Measurements from ENCODE around the gene ABHD3. TPM values are rescaled to one million over a fixed set of nuclear protein-coding genes. Genes with fewer than 3 reads are reported as not detected.

ABHD3 gene
- total RNA-seq, 2 donors from 2014 or later = 2.0 to 8.4 TPM

DNA sequence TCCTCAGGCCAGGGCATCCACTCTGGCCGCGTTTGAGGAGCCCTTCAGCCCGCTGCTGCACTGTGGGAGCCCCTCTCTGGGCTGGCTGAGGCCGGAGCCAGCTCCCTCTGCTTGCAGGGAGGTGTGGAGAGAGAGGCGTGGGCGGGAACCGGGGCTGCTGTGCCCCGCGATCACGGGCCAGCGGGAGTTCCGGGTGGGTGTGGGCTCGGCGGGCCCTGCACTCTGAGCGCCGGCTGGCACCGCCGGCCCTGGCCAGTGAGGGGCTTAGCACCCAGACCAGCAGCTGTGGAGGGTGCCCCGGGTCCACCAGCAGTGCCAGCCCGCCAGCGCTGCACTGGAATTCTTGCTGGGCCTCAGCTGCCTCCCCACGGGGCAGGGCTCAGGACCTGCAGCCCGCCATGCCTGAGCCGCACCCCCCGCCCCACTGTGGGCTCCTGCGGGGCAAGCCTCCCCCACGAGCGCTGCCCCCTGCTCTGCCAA is 1.9 kb upstream of the ABHD3 start:
- no peak for DNase-seq (ENCODE audit: low spot score)
- Histone ChIP-seq H3K4me3 (no peak overlapping the region), H3K27ac (no peak overlapping the region), H3K9me3 (no peaks in the 10 kb centered on the region), H3K36me3 (no peaks in the 10 kb centered on the region), H3K4me1 (peaks cover 0 to 17% of the 10 kb centered on the region in 2 donors), H3K27me3 (no peaks in the 10 kb centered on the region)
- TF ChIP-seq, protein P1, sequence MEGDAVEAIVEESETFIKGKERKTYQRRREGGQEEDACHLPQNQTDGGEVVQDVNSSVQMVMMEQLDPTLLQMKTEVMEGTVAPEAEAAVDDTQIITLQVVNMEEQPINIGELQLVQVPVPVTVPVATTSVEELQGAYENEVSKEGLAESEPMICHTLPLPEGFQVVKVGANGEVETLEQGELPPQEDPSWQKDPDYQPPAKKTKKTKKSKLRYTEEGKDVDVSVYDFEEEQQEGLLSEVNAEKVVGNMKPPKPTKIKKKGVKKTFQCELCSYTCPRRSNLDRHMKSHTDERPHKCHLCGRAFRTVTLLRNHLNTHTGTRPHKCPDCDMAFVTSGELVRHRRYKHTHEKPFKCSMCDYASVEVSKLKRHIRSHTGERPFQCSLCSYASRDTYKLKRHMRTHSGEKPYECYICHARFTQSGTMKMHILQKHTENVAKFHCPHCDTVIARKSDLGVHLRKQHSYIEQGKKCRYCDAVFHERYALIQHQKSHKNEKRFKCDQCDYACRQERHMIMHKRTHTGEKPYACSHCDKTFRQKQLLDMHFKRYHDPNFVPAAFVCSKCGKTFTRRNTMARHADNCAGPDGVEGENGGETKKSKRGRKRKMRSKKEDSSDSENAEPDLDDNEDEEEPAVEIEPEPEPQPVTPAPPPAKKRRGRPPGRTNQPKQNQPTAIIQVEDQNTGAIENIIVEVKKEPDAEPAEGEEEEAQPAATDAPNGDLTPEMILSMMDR (IDR thresholded peaks at IDR 0.05) = no peak

DNA sequence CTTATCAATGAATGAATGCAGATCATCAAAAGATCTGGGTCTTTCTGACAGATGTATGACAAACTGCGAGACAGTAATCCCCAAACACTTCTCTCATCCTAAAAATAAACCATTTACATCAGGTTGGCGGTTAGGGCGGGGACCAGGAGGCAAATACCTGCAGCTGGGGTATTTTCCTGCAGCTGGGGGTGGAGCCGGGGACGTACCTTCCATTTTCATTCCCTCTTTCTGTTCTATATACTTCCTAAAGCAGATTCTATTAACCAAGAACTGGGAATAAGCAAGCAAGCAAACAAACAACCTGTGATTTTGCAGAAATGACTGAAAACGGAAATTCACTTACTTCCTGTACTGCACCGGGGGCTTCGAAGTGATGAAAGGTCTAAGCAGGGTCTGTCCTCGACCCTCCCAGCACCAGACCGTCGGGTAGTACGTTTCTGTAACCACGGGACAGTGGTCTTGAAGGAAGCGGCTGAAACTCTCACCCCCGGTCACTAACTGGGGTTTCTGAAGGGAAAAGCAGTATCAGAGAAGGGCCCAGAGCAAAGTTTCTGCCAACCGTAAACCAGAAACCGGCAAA is 1.2 kb downstream of the ABHD3 start:
- Histone ChIP-seq H3K4me1 (peaks cover 0 to 17% of the 10 kb centered on the region in 2 donors), H3K27me3 (no peaks in the 10 kb centered on the region), H3K9me3 (no peaks in the 10 kb centered on the region), H3K27ac (peak overlapping the region; percentile 89 to 96), H3K4me3 (peak overlapping the region; percentile 86 to 91), H3K36me3 (no peaks in the 10 kb centered on the region)
- TF ChIP-seq, protein P1 (IDR thresholded peaks at IDR 0.05) = no peak
- DNase-seq (ENCODE audit: low spot score) = no peak

DNA sequence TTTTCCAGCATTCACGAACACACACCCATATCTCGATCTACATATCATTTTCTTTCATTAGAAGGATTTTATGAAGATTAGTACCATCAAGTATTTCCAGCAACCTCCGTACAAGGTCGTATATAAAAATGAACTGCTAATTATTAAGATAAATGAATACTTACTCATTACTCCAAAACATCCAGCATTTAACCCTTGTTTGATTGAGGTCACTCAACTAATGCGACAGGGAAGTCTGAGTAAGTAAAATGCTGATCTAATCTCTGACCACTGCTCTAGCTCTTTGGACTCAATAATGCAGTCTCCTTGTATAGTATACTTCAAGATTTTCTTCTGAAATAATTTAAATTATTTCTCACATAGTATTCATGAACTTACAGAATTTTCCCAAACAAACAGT is 2.0 kb downstream of the ABHD3 start:
- Histone ChIP-seq H3K27me3 (no peaks in the 10 kb centered on the region), H3K36me3 (no peaks in the 10 kb centered on the region), H3K27ac (no peak overlapping the region), H3K4me1 (peaks cover 0 to 17% of the 10 kb centered on the region in 2 donors), H3K4me3 (no peak overlapping the region), H3K9me3 (no peaks in the 10 kb centered on the region)
- TF ChIP-seq, protein P1 (IDR thresholded peaks at IDR 0.05) = no peak
- DNase-seq (ENCODE audit: low spot score) = no peak

DNA sequence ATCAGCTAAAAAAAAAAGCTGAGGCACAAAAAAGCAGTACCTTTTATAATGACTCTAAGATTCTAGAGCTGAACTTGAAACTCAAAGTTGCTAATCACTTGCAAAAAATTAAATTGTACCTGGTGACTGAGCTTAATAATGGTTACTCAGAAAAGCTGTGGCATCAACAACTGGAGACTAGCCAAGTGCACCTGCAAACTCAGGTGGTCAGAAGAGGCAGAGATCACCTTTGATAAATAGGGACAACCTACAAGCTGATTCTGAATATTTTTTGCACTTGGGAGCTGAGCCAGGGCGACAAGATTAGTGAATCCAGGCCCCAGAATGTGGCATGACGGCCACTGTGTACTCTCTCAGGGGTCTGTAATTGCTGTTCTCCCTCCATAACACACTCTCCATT is 3.0 kb downstream of the ABHD3 start:
- Histone ChIP-seq H3K9me3 (no peaks in the 10 kb centered on the region), H3K4me1 (peaks cover 0 to 17% of the 10 kb centered on the region in 2 donors), H3K27ac (no peak overlapping the region), H3K4me3 (no peak overlapping the region), H3K36me3 (no peaks in the 10 kb centered on the region), H3K27me3 (no peaks in the 10 kb centered on the region)
- no peak for DNase-seq (ENCODE audit: low spot score)
- TF ChIP-seq, protein P1 (IDR thresholded peaks at IDR 0.05) = no peak

DNA sequence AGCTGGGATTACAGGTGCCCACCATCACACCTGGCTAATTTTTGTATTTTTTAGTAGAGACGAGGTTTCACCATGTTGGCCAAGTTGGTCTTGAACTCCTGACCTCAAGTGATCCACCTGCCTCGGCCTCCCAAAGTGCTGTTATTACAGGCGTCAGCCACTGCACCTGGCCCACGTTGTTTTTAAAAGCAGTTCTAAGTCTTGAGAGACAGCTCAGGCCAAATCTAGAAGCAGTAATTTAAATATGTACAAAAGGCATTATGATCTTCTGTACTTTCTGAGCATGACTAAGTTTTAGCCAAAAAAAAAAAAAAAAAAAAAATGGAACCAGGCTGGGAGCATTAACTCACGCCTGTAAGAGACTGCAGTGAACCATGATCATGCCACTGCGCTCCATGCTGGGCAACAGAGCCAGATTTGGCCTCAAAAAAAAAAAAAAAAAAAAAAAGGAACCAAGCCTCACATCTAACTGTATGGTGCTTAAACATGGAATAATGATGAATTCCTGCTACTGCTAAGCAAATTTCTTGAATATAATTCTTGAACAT is 4.0 kb downstream of the ABHD3 start:
- H3K27ac ChIP-seq = no peak overlapping the region
- TF ChIP-seq, protein P1 (IDR thresholded peaks at IDR 0.05) = no peak
- H3K9me3 ChIP-seq = no peaks in the 10 kb centered on the region
- no peak for DNase-seq (ENCODE audit: low spot score)
- H3K27me3 ChIP-seq = no peaks in the 10 kb centered on the region
- peaks cover 0 to 17% of the 10 kb centered on the region in 2 donors for H3K4me1 ChIP-seq
- H3K4me3 ChIP-seq = no peak overlapping the region
- no peaks in the 10 kb centered on the region for H3K36me3 ChIP-seq
